ENCODE data around the gene EVPL. TPM values are rescaled to one million over a fixed set of nuclear protein-coding genes. Genes with fewer than 3 reads are reported as not detected.
"Not testable (repeated sequence)": the region's sequence is repeated elsewhere in the genome, so short reads cannot be mapped to it uniquely, and the experiment has no call there.

The EVPL gene
- total and polyA plus RNA-seq, 2 experiments from 2014 or later, result 0.47 to 1.3 TPM

GRCh38 chr17:76058264-76058663 lies 31.2 kb upstream of the EVPL start:
- H4K20me1 ChIP-seq (replicated peaks; ENCODE audit: insufficient read depth); H3K4me3 ChIP-seq; H3K27me3 Mint-ChIP-seq (ENCODE audit: insufficient read depth, low read depth, poor library complexity); H3K27ac ChIP-seq (ENCODE audit: low read depth); H3K9me3 Mint-ChIP-seq; H3K4me1 ChIP-seq (ENCODE audit: insufficient read depth); H2AFZ ChIP-seq; H3K27me3 ChIP-seq (ENCODE audit: insufficient read depth); H3K4me3 Mint-ChIP-seq; ATAC-seq; H3K9me2 ChIP-seq (ENCODE audit: insufficient read depth); H3K27ac Mint-ChIP-seq; DNase-seq (ENCODE audit: low spot score); H3K4me1 Mint-ChIP-seq; H3K79me2 ChIP-seq (replicated peaks; ENCODE audit: insufficient read depth); H3K4me2 ChIP-seq; H3F3A ChIP-seq (replicated peaks; ENCODE audit: low read depth): not testable (repeated sequence)
- peaks cover 64% of the 10 kb centered on the region for H3K36me3 ChIP-seq (ENCODE audit: insufficient read depth)
- H3K36me3 Mint-ChIP-seq (ENCODE audit: low read depth), result peaks cover 76% of the 10 kb centered on the region

- Histone ChIP-seq H3K27me3 (ENCODE audit: insufficient read depth) (no peaks in the 10 kb centered on the region), H3K79me2 (replicated peaks; ENCODE audit: insufficient read depth) (peaks cover 7% of the 10 kb centered on the region; the same call in 1 of the 2 replicates), H3K4me2 (no peak overlapping the region), H3K9me2 (ENCODE audit: insufficient read depth) (no peaks in the 10 kb centered on the region), H3K36me3 (ENCODE audit: insufficient read depth) (peaks cover 58% of the 10 kb centered on the region), H3K4me1 (ENCODE audit: insufficient read depth) (no peaks in the 10 kb centered on the region), H3K27ac (ENCODE audit: low read depth) (no peak overlapping the region), H4K20me1 (replicated peaks; ENCODE audit: insufficient read depth) (peaks cover 12% of the 10 kb centered on the region), H3K4me3 (no peak overlapping the region), H2AFZ (no peak overlapping the region), H3F3A (replicated peaks; ENCODE audit: low read depth) (peaks cover 3% of the 10 kb centered on the region; the same call in 1 of the 2 replicates)
- Mint-ChIP-seq H3K4me1 (no peaks in the 10 kb centered on the region), H3K9me3 (no peaks in the 10 kb centered on the region), H3K36me3 (ENCODE audit: low read depth) (peaks cover 70% of the 10 kb centered on the region), H3K27ac (no peak overlapping the region), H3K27me3 (ENCODE audit: insufficient read depth, low read depth, poor library complexity) (no peaks in the 10 kb centered on the region), H3K4me3 (no peak overlapping the region)
- no peak for ATAC-seq
- TF ChIP-seq CTCF (conservative IDR thresholded peaks at IDR 0.05; ENCODE audit: low read depth in 2 of 2) (0 out of 4 replicates have a peak, but pooled peaks of 1 of the 2 experiments have one; percentile 3), POLR2AphosphoS5 (IDR thresholded peaks at IDR 0.05; ENCODE audit: low read depth) (no peak)
- DNase-seq (ENCODE audit: low spot score), result no peak
These were observed 29.8 kb upstream of the EVPL start for GRCh38 chr17:76056882-76057281.

DNA sequence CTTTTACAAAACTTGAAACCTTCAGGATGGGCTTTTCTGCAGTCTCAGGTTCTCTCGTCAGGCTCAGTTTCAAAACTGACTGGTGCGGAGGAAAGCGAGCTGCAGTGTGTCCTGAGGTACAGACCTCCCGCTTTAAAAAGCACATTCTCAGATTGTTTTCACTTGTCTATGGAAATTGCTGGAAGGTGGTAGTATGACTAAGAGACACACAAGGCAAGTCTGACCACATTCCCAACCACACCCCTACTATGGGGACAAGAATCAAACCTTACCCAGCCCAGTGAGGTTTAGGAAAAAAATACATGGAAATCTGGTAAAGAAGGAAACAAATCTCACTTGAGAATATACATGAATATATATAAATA lies 27.0 kb upstream of the EVPL start:
- TF ChIP-seq ZNF331 (CRISPR knock-in tag; IDR thresholded peaks at IDR 0.05; ENCODE audit: low read depth) (no peak), EZH2 (IDR thresholded peaks at IDR 0.05; ENCODE audit: low read depth, unreplicated experiment) (no peak), REST (IDR thresholded peaks at IDR 0.05; ENCODE audit: unreplicated experiment) (no peak), ETS1 (IDR thresholded peaks at IDR 0.05) (no peak), CREB1 (CRISPR knock-in tag; IDR thresholded peaks at IDR 0.05; ENCODE audit: low read depth) (no peak)
- Mint-ChIP-seq H3K4me1 (peaks cover 3% of the 10 kb centered on the region; the same call in 2 of the 3 replicates), H3K4me3 (no peak overlapping the region), H3K27ac (no peak overlapping the region), H3K27me3 (ENCODE audit: insufficient read depth, low read depth, poor library complexity) (peaks cover 1% of the 10 kb centered on the region), H3K9me3 (no peaks in the 10 kb centered on the region), H3K36me3 (ENCODE audit: low read depth) (peaks cover 64% of the 10 kb centered on the region)
- H3K27me3 ChIP-seq (ENCODE audit: insufficient read depth), result no peaks in the 10 kb centered on the region
- H3K79me2 ChIP-seq (replicated peaks; ENCODE audit: insufficient read depth), result peaks cover 14% of the 10 kb centered on the region; the same call in 1 of the 2 replicates
- H3K27ac ChIP-seq (ENCODE audit: low read depth), result 0 out of 2 replicates have a peak overlapping the region, but pooled peaks have one; percentile 63
- H2AFZ ChIP-seq, result no peak overlapping the region
- DNase-seq (ENCODE audit: low spot score) (no peak), ATAC-seq (no peak)
- H3K9me2 ChIP-seq (ENCODE audit: insufficient read depth), result no peaks in the 10 kb centered on the region
- H3F3A ChIP-seq (replicated peaks; ENCODE audit: low read depth), result peaks cover 15% of the 10 kb centered on the region; the same call in 1 of the 2 replicates
- H3K4me3 ChIP-seq, result no peak overlapping the region
- H4K20me1 ChIP-seq (replicated peaks; ENCODE audit: insufficient read depth), result peaks cover 18% of the 10 kb centered on the region
- H3K4me1 ChIP-seq (ENCODE audit: insufficient read depth), result peaks cover 8% of the 10 kb centered on the region; the same call in 1 of the 2 replicates
- no peak overlapping the region for H3K4me2 ChIP-seq
- peaks cover 49% of the 10 kb centered on the region for H3K36me3 ChIP-seq (ENCODE audit: insufficient read depth)

Measured in GM23338 (cell line).